ENCODE results near the gene CHMP4B.

DNA sequence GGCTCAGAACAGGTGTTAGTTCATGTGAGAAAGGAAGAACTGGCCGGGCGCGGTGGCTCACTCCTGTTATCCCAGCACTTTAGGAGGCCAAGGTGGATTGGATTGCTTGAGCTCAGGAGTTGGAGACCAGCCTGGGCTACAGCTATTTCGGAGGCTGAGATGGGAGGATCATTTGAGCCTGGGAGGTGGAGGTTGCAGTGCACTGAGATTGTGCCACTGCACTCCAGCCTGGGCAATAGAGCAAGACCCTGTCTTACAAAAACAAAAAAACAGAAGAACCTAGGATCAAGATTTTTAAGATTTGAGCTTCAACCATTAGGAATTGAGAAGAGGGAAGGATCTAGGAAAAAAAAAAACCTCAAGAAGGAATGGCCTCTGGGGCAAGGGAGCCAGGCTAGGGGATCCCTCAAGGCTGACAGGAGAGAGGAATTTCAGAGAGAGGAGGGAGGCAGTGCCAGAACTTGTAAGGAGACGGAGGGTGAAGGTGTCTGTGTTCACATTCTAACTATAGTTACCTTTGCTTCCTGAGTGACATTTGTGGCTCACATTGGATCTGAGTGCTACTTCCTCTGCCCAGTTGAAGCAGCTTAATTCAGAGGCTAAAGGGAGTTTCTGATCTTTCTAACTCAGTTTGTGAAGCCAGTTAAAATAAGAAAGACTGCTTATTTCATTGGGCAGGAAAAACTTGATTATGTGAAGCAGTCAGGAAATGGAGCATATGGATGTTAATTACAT, 26.1 kb downstream of the CHMP4B start:
- TF ChIP-seq EP300 (IDR thresholded peaks at IDR 0.05) (no peak), POLR2AphosphoS5 (IDR thresholded peaks at IDR 0.05) (no peak)
